ENCODE measurements around the gene USB1.
"Not testable (repeated sequence)": the region's sequence is repeated elsewhere in the genome, so short reads cannot be mapped to it uniquely, and the experiment has no call there.

The USB1 gene

DNA sequence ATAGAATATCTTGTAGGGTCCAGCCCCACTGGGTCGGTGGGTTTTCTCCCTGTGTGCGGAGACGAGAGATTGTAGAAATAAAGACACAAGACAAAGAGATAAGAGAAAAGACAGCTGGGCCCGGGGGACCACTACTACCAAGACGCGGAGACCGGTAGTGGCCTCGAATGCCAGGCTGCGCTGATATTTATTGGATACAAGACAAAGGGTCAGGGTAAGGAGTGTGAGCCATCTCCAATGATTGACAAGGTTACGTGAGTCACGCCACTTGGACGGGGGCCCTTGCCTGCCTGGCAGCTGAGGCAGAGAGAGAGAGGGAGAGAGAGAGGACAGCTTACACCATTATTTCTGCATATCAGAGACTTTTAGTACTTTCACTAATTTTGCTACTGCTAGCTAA, 3.5 kb downstream of the USB1 start:
- not testable (repeated sequence) for H3K27me3 Mint-ChIP-seq, H3K9me3 Mint-ChIP-seq, H3K27ac Mint-ChIP-seq, H3K4me3 Mint-ChIP-seq
- Mint-ChIP-seq H3K36me3 (ENCODE audit: low read depth) (peaks cover 80% of the 10 kb centered on the region), H3K4me1 (ENCODE audit: low read depth) (peaks cover 43% of the 10 kb centered on the region)
- intact Hi-C loops (cut with micrococcal nuclease): loop anchor here (1.0 to 5.0 kb wide), 4 partner anchors 104 to 267 kb away; partner anchors contain the start of genes KATNB1 and KIFC3

DNA sequence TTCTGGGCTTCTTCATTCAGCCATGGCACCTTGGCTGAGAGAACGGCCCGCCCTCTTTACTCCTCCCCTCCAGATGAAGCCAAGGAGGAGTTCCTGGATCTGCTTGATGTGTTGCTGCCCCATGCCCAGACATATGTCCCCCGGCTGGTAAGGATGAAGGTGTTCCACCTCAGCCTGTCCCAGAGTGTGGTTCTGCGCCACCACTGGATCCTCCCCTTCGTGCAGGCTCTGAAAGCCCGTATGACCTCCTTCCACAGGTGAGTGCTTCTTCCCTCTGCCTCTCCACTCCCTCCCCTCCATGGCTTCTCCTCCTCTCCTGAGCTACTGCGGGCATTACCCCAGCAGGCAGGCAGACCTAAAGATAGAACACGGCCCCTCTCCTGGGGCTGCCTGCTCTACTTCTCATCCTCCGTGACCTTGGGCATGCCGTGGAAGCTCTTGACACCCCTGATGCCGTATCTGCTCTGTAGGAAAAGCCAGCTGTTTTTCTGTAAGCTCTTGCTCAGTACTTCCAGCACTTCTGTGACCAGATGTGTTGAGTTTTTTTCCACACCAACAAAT, 8.7 kb downstream of the USB1 start:
- Mint-ChIP-seq H3K27ac (no peak overlapping the region), H3K36me3 (ENCODE audit: low read depth) (peaks cover 86% of the 10 kb centered on the region), H3K4me1 (ENCODE audit: low read depth) (peaks cover 7% of the 10 kb centered on the region), H3K27me3 (no peaks in the 10 kb centered on the region), H3K9me3 (no peaks in the 10 kb centered on the region), H3K4me3 (no peak overlapping the region)
- intact Hi-C loops (cut with micrococcal nuclease): no loop called here

DNA sequence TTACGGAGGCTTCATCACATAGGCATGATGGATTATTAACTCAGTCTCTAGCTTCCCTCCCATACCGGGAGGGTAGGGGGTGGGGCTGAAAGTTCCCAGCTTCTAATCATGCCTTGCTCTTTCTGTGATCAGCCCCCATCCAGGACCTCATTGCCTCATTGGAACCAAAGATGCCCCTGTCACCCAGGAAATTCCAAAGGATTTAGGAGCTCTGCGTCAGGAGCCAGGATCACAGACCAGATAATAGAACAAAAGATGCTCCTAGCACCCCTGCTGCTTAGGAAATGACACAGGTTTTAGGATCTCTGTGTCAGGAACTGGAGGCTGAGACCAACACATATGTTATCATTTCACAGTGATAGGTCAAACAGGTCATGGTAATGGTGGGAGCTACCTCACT, 9.7 kb downstream of the USB1 start:
- H3K27me3 Mint-ChIP-seq: no peaks in the 10 kb centered on the region
- intact Hi-C loops (cut with micrococcal nuclease): no loop called here
- H3K36me3 Mint-ChIP-seq (ENCODE audit: low read depth): peaks cover 81% of the 10 kb centered on the region
- no peak overlapping the region for H3K4me3 Mint-ChIP-seq
- H3K27ac Mint-ChIP-seq: no peak overlapping the region
- H3K4me1 Mint-ChIP-seq (ENCODE audit: low read depth): peaks cover 5% of the 10 kb centered on the region
- H3K9me3 Mint-ChIP-seq: no peaks in the 10 kb centered on the region

DNA sequence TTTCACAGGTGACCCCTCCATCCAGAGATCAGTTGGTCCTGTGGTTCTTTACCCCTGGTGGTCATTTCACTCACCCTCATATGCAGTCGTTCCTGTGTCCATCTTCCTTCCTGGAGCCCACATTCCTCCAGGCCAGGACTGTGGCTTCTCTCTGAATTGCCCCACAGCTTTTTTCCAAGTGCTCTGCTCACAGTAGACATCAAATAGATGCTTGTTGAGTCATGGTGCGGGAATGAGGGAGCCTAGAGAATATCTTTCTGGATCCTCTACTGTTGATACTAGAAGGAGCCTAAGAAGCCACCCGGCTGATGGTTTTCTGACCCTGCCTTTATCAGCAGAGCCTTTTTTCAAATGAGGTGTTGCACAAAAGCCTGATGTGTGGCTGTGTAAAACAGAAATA, 10.4 kb downstream of the USB1 start:
- Mint-ChIP-seq H3K27me3 (no peaks in the 10 kb centered on the region), H3K36me3 (ENCODE audit: low read depth) (peaks cover 73% of the 10 kb centered on the region), H3K9me3 (no peaks in the 10 kb centered on the region), H3K4me3 (no peak overlapping the region), H3K27ac (no peak overlapping the region), H3K4me1 (ENCODE audit: low read depth) (peaks cover 5% of the 10 kb centered on the region)
- intact Hi-C loops (cut with micrococcal nuclease): no loop called here

DNA sequence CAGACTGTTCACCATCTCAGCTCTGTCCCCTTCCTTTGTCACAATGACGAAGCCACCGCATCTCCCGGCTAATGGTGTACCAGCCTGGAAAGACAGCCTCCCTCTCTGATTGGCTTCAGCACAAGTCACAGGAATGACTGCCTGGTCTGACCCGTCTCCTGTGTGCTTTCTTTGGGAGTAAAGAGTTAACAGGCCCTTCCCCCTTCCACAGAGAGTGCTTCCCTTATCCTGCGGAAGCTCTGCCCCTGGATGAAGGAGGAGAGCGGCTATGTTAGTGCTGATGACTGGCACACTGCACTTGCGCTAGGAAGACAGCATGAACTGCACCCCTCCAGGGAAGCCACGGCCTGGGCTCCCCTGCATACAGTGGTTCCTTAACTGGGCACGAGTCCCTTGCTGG, 11.3 kb downstream of the USB1 start:
- intact Hi-C loops (cut with micrococcal nuclease): no loop called here
- no peaks in the 10 kb centered on the region for H3K9me3 Mint-ChIP-seq
- peaks cover 5% of the 10 kb centered on the region for H3K4me1 Mint-ChIP-seq (ENCODE audit: low read depth)
- no peak overlapping the region for H3K4me3 Mint-ChIP-seq
- H3K27ac Mint-ChIP-seq: no peak overlapping the region
- no peaks in the 10 kb centered on the region for H3K27me3 Mint-ChIP-seq
- H3K36me3 Mint-ChIP-seq (ENCODE audit: low read depth): peaks cover 65% of the 10 kb centered on the region

DNA sequence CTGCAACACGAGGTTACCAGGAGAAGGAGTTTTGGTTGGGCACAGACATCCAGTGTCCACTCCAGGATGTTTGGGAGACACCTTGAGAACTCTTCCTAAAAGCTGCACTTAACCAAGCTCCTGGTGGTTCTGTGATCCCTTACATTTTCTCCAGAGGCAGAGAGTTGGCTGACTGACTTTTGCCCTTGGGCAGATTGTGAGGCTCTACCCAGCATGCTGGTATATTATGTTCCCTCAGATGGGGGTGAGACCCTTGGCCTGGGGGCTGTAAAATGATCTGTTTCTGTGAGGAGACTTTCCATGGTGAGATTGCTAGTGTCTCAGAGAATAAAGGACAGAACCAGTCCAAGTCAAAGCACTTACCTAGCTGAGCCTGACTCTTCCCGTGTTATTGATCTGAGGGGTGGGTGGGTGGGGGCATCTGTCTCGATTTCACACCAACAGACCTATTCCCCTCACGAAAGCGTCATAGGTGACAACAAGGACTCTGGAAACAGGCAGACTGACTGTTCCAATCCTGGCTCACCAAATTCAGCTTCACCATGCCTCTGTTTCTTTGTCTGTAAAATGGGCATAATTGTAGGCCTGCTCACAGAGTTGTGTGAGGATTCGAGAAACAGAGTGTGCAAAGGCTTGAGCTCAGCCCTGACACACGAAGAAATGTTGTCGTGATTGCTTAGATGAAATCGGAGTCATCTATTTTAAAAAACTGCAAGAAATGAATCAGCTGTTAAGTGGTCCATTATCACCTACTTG, 12.2 kb downstream of the USB1 start:
- Mint-ChIP-seq H3K9me3 (no peaks in the 10 kb centered on the region), H3K4me1 (ENCODE audit: low read depth) (peaks cover 1% of the 10 kb centered on the region), H3K27ac (no peak overlapping the region), H3K36me3 (ENCODE audit: low read depth) (peaks cover 56% of the 10 kb centered on the region), H3K27me3 (no peaks in the 10 kb centered on the region), H3K4me3 (no peak overlapping the region)
- intact Hi-C loops (cut with micrococcal nuclease): no loop called here

DNA sequence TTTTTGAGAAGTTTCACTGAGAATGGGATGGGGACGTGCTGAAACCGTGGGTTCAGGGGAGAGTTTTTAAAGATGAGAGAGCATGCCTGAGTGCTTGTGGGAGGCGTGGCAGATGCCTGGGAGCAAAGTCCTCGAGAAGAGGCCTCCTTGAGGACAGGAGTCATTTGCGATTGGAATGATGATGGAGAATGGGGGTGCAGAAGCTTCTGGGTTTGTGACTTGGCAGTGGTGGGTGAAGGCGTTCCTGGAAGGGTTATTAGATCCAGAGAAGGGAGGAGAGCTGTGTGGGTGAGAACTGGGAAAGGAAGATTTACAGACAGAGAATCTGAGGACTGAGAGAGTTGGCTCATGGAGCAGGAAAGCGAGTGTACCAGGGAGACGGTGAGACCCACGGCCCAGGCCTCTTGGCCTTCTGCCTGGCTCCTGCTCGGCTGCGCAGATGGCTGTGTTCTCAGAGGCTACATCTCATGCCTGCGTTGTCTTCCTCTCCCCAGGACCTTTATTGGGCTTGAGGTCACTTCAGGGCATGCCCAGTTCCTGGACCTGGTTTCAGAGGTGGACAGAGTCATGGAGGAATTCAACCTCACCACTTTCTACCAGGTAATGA, 15.7 kb downstream of the USB1 start:
- Mint-ChIP-seq H3K27me3 (no peaks in the 10 kb centered on the region), H3K9me3 (no peaks in the 10 kb centered on the region), H3K36me3 (ENCODE audit: low read depth) (peaks cover 42% of the 10 kb centered on the region), H3K27ac (no peak overlapping the region), H3K4me3 (no peak overlapping the region), H3K4me1 (ENCODE audit: low read depth) (peaks cover 8% of the 10 kb centered on the region)
- intact Hi-C loops (cut with micrococcal nuclease): no loop called here

DNA sequence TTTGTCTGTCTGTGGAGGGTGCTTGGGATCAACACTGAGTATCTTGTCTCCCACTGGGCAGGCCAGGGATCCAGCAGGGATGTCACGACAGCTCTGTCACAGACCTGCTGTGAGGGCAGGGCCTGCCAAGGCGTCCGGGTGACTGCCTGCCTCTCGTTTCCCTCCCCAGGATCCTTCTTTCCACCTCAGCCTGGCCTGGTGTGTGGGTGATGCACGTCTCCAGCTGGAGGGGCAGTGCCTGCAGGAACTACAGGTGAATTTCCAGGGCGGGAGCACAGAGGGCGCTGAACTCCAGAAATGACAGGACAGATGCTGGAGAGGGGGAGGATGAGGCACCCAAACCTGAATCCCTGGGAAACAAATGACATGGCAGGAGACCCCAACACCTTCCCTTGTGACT, 17.6 kb downstream of the USB1 start:
- Mint-ChIP-seq H3K9me3 (no peaks in the 10 kb centered on the region), H3K4me1 (ENCODE audit: low read depth) (peaks cover 13% of the 10 kb centered on the region), H3K36me3 (ENCODE audit: low read depth) (peaks cover 29% of the 10 kb centered on the region), H3K27me3 (peaks cover 18% of the 10 kb centered on the region), H3K4me3 (no peak overlapping the region), H3K27ac (no peak overlapping the region)
- intact Hi-C loops (cut with micrococcal nuclease): no loop called here

DNA sequence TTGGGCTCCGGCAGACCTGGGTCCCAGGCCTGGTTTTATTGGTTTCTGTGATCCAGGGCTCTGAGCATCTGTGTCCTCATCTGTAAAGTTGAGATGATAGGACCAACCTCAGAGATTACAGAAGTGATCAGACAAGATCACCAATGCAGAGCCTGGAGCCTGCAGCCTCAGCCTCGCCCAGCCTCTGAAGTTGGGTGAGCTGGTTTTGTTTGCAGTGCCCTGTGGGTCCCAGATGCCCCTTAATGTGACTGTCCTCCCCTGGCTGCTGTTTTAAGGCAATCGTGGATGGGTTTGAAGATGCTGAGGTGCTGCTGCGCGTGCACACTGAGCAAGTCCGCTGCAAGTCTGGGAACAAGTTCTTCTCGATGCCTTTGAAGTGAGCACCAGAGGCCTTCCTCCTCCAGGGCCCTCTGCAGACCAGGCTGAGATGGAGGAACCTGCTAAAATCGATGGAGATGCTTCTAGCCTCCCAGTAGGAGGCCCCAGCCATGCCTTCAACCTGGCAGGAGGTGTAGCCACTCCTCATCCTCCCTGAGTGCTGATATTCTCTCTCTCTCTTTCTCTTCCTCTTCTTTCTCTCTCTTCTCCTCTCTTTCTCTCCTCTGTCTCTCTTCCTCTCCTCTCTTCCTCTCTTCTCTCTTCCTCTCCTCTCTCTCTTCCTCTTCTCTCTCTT, 18.8 kb downstream of the USB1 start:
- intact Hi-C loops (cut with micrococcal nuclease): loop anchor here (1.0 to 5.0 kb wide), 2 partner anchors 102 to 287 kb away; no protein-coding TSS in a partner anchor
- peaks cover 21% of the 10 kb centered on the region for H3K36me3 Mint-ChIP-seq (ENCODE audit: low read depth)
- H3K4me1 Mint-ChIP-seq (ENCODE audit: low read depth): peaks cover 19% of the 10 kb centered on the region
- H3K4me3 Mint-ChIP-seq: no peak overlapping the region
- no peak overlapping the region for H3K27ac Mint-ChIP-seq
- peaks cover 30% of the 10 kb centered on the region for H3K27me3 Mint-ChIP-seq
- no peaks in the 10 kb centered on the region for H3K9me3 Mint-ChIP-seq

DNA sequence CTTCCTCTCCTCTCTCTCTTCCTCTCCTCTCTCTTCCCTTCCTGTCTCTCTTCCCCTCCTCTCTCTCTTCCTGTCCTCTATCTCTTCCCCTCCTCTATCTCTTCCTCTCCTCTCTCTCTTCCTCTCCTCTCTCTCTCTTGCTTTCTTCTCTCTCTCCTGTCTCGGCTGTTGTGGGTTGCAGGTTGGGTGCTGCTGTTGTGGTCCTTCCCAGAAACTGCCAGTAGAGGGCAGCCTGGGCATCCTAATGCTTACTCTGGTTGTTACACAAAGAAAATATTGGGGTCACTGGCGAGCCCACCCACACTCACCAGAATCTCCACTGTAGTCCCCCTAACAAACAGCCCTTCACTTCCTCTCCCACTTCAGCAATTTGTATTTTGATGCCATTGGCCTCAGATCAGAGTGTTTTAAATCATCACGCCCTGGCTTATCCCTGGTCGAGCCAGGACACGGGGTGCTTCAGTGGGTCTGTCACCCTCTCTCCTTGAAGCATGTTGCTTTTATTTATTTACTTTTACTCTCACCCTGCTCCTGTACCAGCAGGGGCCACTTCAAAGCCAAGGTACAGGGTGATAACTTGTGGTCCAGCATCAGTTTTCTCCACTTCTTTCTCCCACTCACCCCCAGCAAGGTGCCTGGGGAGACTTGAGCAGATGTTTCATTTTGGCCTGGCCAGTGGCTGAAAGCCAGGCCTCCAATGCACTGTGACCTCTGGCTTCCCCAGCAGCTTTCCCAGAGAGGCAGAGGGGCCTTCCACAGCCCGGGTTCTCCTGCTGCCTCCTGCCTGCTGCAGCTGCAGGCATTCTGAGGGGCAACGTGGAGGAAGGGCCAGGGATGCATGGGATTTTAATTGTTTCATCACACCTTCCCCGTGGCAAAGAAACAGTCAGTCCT, 19.7 kb downstream of the USB1 start:
- H3K27me3 Mint-ChIP-seq: peaks cover 35% of the 10 kb centered on the region
- H3K4me1 Mint-ChIP-seq (ENCODE audit: low read depth): peaks cover 23% of the 10 kb centered on the region
- H3K36me3 Mint-ChIP-seq (ENCODE audit: low read depth): peaks cover 21% of the 10 kb centered on the region
- H3K4me3 Mint-ChIP-seq: no peak overlapping the region
- intact Hi-C loops (cut with micrococcal nuclease): loop anchor here (1.0 to 5.0 kb wide), 2 partner anchors 101 to 286 kb away; no protein-coding TSS in a partner anchor
- no peaks in the 10 kb centered on the region for H3K9me3 Mint-ChIP-seq
- H3K27ac Mint-ChIP-seq: no peak overlapping the region

DNA sequence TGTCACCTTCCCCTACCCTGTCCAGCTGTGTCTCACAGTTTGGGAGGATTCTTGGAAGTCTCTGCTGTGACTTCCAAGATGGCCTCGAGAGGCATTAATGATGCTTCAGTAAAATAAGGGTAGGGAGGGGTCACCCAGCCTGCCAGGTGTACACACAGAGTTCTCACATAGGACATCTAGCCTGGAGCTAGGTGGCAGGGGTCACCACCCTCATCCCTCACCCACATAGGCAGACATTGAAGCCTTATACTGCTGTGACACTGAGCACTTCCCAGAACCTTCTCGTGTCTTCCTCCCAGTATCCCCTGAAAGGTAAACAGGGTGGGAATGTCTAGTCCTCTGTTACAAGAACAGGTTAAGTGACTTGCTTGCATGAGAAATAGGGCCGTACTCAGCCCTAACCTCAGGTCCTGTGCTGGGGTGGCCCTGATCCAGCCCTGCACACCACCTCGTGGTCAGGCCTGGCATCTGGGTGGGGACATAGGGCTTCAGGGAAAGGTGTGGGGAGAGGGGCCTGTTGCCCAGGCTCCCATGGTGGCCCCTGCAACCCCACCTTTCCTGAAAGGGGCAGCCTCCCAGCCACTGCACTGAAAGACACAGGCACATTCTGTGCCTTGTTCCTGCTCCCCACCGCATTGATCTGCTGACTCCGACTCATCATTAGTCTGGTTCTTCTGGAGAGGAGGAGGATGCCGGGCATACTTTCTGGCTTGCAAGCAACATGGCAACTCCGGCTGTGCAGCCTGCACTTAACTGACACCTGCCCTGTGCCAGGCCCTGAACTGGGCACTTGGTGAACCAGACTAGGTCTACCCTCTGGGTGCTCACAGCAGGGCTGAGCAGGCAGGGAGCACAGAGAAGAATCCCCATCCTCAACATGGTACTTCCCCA, 20.7 kb downstream of the USB1 start:
- Mint-ChIP-seq H3K4me1 (ENCODE audit: low read depth) (peaks cover 29% of the 10 kb centered on the region), H3K27me3 (peaks cover 42% of the 10 kb centered on the region), H3K36me3 (ENCODE audit: low read depth) (peaks cover 21% of the 10 kb centered on the region), H3K27ac (no peak overlapping the region), H3K9me3 (no peaks in the 10 kb centered on the region), H3K4me3 (no peak overlapping the region)
- intact Hi-C loops (cut with micrococcal nuclease): loop anchor here (5.0 kb wide), 1 partner anchor 285 kb away; no protein-coding TSS in a partner anchor

DNA sequence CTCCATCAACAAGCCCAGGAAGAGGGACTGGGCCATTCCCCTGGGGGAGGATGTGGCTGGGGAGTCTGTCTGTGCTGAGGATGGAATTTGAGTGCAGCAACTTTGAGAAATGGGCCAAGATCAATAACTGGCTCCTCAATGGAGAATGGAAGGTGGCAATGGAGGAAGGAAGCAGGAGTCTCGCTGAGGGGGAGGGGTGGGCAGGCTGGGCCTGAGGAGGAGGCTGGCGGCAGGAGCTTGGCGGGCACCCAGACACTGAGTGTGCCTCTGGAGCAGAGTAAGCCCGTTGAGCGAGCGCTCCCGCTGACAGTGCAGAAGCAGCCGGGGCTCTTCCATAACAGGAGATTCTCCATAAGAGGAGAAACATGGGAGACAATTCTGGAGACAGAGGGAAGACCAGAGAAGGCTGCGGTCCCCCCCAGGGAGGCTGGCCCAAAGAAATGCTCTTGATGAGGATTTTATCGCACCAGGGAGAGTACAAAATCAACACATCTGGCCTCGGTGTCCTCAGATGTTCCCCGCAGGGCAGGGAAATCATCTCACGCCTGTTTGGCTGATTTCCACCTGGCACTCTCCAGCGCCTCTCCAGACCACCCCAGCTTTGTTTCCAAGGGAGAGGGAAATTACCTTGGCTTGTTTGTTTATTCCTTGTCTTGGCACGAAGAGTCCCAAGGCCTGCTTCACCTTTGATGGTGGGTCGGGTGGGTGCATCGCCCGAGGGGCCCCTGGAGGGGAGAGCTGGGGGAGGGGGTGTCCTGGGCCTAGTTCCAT, 21.6 kb downstream of the USB1 start:
- Mint-ChIP-seq H3K4me1 (ENCODE audit: low read depth) (peaks cover 29% of the 10 kb centered on the region), H3K36me3 (ENCODE audit: low read depth) (peaks cover 21% of the 10 kb centered on the region), H3K27ac (no peak overlapping the region), H3K4me3 (no peak overlapping the region), H3K9me3 (no peaks in the 10 kb centered on the region), H3K27me3 (peaks cover 51% of the 10 kb centered on the region)
- intact Hi-C loops (cut with micrococcal nuclease): loop anchor here (5.0 kb wide), 1 partner anchor 285 kb away; no protein-coding TSS in a partner anchor

Measured in dendritic cell treated with granulocyte-macrophage colony-stimulating factor and Interleukin-4, amounts not matched to agents 40 ng/mL and 50 ng/mL, for 4 days (primary cell).